ENCODE data around the gene IFITM10. TPM values are rescaled to one million over a fixed set of nuclear protein-coding genes. Genes with fewer than 3 reads are reported as not detected.
A peak's percentile ranks its signal among the peaks of the same experiment; 100 is the strongest.

IFITM10 gene
- polyA plus RNA-seq, 4 donors, result 0.11 to 0.46 (median 0.32) TPM

DNA sequence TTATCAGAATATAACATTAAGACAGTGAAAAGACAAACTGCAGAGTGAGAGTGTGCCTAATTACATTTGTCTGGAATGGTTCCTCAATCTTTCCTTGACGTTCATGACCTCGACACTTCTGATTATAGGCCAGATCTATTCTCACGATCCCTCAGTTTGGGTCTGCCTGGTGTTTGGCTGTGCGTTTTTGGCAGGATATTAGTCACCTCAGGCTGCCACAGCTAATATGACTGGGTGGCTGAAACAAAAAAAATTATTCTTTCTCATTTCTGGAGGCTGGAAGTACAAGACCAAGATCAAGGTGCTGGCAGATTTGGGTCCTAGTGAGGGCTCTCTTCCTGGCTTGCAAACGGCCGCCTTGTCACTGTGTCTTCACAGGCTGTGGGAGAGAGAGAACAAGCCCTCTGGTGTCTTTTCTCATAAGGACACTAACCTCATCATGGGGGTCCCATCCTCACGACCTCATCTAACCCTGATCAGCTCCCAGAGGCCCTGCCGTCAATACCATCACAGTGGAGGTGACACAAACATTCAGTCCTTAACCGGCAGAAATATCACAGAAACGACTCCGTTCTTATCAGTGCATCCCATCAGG lies 23.2 kb downstream of the IFITM10 start:
- no peak for DNase-seq (ENCODE audit: low read depth in 4 of 4, low spot score in 2 of 4)

DNA sequence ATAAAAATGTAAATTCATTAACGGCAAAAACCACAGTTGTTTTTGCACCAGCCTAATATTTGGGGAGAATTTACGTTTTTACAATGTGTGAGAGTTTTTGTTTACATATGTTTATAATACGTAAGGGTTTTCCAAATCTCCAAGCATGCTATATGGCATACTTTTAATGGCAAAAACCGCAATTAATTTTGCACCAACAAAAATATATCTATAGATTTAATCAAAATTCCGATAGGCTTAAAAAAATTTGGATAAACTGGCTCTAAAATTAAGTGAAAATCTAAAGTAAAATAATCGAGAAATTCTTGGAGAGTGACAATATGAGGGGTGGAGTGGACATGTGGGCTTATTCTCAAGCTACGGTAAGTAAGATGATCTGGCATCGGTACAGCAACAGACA lies 30.6 kb downstream of the IFITM10 start:
- no peak for DNase-seq (ENCODE audit: low read depth in 4 of 4, low spot score in 2 of 4)

DNA sequence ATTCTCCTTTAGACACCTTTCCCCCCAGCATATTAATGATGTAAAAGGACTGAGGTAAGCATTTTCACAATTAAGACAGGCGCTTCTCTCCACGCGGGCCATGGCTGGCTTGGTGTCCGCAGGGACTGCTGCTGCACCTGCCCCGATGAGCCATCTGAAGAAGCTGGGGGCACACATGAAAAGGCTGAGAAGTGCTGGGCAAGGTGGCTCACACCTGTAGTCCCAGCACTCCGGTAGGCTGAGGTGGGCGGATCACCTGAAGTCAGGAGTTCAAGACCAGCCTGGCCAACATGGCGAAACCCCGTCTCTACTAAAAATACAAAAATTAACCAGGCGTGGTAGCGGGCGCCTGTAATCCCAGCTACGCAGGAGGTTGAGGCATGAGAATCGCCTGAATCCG lies 32.1 kb downstream of the IFITM10 start:
- DNase-seq (ENCODE audit: low read depth in 4 of 4, low spot score in 2 of 4), result no peak

DNA sequence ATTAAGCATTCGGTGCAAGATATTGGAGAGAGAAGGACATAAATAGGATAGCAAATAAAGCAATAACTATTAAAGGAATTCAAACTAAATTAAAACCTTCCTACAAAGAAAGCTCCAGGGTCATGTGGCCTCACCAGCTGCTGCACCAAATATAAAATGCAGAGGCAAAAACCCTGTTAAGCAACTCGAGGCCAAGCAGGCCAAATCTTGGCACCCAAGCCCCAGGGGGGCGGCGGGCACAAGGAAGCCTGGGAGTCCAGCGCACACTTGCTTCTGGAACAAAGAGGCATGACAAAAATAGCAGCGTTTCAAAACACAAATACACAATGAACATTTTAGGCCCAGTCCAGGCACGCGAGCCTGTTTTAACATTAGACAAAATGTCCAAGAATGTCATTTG lies 32.6 kb downstream of the IFITM10 start:
- no peak for DNase-seq (ENCODE audit: low read depth in 4 of 4, low spot score in 2 of 4)

DNA sequence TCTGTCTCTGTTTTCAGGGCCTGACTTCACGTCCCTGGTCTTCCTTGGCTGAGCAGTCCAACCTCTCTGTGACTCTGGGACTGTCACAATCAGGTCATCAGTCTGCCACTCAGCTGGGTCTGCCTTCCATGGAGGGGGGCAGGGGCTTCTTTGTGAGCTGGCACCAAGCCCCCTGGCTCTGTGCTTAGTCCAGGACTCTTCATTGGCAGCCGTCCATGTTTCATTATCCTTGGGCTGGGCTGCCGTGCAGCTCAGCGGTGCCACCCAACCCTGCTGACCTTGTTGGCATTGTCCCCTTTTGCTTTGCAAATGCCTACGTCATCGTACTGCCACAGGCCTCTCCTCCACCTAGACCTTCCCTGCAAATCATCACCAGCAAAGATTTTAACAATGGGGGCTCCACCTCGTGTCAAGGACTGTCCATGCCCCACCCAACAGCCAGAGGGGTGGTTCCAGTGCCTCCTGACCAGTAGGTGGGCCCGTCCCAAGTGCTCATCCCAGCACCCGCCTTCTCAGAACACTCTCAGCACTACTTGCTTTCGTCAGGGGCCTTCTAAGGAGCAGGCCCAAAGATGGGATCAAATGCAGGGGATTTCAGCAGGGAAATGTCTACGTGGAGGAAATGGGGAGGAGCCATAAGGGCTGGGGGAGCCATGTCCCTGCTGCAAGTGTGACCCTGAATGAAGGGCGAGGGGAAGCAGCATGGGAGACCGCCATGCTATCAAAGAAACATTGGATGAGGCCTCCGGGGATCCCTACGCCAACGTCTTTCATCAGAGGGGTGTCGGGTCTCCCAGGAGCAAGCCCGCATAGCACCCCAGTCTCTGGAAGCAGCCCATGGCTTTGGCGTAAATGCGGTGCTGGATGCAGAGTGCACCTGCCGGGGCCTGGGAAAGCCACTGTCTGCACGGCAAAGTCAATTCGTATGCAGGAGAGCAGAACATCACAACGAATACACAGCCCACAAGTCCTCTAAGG lies 35.2 kb downstream of the IFITM10 start:
- no peak for DNase-seq (ENCODE audit: low read depth in 4 of 4, low spot score in 2 of 4)

DNA sequence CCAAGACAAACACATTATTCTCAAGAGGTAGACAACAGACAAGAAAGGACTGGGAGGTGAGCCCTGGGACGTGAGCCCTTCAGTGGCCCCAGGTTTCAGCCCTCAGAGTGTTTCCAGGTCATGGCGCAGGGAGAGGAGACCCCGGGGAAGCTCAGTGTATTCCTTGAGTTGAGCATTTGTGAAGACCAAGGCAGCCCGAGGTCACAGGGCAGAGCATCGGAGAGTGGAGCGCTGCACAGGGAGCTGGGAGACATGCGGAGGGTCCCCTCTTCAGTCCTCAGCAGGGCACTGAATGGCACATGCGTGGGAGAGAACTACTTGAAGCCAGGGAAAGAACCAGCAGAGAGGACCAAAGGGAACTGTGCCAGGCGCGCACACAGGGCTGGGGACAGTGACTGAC lies 41.7 kb downstream of the IFITM10 start:
- DNase-seq (ENCODE audit: low read depth in 4 of 4, low spot score in 2 of 4), result no peak

DNA sequence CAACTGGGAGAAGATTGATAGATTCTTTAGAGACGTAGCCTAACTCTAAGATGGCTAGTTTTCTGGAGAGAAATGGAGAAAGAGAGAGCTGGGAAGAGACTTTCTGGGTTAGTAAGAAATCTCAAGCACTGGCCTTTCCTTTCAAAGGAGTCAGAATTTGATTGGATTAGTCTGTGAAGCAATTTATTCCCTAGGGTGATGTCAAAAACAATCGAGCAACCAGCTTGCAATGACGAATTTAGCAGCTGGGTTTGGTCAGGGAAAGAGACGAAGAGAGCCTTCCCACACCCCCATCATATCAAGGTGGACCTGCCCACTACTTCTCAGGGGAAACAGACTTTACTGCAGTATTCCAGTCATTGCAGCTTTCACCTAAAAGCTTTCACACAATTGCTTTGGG lies 42.6 kb downstream of the IFITM10 start:
- no peak for DNase-seq (ENCODE audit: low read depth in 4 of 4, low spot score in 2 of 4)

DNA sequence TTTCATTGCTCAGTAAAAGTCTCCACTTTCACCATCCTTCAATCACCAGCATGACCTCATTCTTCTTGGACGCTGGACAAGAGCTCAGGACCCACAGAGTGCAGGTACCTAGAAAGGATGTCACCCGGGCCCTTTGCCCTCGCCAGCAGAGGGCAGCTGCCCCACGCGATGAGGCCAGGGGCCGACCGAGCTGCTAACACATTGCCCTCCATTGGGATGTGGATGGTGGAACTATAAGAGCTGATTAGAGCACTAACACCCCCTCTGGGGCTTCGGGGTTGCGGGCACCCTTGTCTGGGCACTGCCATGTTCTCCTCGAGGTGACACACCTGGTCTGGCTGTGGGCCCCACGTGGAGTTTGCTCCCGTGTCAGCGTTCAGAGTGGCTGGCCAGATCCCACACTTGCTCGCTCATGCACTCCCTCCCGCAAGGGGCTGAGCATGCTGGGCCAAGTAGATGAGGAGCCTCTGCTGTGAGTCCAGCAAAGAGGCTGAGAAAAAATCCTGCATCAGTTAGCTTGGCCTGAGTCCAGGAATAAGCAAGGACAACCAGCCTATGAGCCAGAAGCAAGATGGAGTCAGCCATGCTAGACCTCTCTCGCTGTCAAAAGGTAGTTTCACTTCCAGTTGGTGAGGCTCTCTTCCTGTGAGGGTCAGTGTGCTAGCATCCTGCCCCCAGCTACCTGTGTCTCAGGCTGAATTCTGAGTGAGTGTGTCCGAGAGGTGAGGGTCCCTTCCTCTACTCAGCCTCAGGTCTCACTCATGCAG lies 43.6 kb downstream of the IFITM10 start:
- no peak for DNase-seq (ENCODE audit: low read depth in 4 of 4, low spot score in 2 of 4)

DNA sequence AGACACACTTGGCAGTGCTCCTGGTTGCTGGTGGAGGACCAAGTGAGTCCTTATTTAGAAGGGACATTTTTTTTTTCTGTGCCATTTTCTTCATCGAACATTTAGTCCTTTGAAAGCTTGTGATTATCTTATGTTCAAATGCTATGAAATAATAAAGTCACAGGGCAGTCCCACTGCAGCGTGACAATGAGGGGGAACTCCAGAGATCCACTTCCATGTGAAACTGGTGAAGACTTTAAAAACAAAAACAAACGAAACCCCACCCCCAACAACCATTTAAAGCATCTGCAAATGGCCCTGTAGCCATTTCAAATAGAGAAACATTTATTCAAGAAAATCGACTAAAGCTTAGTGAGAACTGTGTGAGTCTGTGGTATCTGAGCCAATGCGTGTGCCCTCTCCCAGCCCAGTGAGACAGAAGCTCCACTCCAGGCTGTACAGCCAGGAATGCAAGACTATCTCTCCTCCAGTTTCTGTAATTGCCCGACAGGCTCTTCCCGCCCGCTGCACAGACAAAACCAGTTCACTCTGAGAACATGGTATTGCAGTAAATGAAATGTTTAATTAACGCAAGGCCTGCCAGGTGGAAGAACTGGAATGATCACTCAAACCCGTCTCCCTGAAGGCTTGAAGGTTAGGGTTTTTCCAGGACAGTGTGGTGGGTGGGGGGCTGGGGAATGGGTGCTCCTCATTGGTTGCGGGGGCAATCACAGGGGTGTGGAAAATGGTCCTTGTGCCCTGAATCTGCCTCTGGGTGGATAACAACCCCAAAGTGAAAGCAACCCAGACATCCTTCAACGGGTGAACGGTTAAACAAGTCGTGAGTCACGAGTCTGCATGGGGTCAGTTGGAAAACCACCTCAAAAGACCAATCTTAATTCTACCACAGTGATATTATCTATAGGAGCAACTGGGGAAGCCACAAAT lies 45.0 kb downstream of the IFITM10 start:
- no peak for DNase-seq (ENCODE audit: low read depth in 4 of 4, low spot score in 2 of 4)

DNA sequence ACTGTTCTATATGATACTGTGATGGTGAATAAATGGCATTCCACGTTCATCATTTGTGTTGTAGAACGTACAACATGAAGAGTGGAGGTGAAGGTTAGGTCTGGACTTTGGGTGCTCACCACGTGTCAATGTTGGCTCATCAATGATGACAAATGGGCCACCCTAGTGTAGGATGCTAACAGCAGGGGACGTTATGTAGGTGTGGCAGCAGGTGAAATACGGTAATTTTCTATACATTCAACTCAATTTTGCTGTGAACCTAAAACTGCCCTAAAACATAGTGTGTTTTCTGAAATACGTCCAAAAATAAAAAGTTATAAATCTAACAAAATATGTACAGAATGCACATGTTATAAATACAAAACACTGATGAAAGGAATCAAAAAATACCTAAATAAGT lies 47.2 kb downstream of the IFITM10 start:
- DNase-seq (ENCODE audit: low read depth in 4 of 4, low spot score in 2 of 4), result no peak

DNA sequence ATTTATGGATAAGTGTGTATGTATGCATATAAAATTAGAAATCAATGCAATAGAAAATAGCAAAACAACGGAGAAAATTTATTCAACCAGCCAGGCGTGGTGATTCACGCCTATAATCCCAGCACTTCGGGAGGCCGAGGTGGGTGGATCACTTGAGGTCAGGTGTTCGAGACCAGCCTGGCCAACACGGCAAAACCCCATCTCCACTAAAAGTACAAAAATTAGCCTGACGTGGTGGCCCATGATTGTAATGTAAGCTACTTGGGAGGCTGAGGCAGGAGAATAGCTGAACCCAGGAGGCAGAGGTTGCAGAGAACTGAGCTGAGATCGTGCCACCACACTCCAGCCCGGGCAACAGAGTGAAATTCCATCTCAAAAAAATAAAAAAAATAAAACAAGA lies 47.9 kb downstream of the IFITM10 start:
- DNase-seq (ENCODE audit: low read depth in 4 of 4, low spot score in 2 of 4), result no peak

DNA sequence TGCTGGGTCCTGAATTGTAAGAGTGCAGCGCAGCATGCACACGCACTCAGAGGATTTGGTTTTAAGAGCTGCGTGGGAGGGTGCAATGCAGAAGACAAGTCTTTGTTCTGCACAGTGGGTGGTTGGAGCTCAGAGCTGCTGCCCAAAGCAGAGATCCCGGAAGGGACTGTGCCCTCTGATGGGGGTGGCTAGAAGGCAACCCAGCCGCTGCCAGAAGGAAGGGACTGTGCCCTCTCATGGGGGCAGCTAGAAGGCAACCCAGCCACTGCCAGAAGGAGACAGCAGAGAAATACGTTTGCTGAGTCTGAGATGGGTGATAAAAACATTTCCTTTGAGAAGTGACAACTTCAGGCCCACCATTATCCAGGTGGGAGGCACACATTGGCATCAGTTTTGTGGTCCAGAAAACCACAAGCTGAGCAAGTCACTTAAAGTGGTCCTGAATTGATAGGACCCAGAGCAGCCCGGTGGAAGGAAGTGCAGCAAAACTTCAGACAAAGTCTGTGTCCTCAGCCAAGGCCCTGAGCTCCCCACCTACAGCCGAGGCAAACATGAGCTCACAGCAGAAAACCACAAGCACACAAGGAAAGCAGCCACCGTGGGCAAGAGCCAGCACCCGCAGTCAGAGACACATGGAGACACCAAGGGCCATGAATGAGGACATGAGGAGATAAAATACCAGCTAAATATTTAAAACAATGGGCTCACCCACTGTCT lies 49.1 kb downstream of the IFITM10 start:
- no peak for DNase-seq (ENCODE audit: low read depth in 4 of 4, low spot score in 2 of 4)

DNA sequence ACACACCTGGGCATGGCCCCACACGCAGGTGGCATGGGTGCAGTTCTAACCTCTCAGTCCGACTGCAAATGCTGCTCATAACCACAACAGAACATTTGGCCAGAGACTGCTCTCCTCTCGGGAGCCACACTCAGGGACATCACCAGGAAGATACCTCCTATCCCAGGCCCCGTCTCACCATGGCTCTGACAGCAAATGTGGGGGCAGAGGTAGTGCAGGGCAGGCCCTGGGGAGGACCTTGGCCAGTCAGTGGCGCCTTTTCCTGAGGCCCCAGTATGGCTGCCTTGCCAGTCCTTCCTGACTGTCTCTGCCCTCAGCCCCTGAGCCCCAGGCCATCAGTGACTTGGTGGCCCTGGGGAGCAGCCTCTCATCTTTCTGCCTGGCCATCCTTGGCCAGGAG lies 50.6 kb downstream of the IFITM10 start:
- DNase-seq (ENCODE audit: low read depth in 4 of 4, low spot score in 2 of 4), result no peak

DNA sequence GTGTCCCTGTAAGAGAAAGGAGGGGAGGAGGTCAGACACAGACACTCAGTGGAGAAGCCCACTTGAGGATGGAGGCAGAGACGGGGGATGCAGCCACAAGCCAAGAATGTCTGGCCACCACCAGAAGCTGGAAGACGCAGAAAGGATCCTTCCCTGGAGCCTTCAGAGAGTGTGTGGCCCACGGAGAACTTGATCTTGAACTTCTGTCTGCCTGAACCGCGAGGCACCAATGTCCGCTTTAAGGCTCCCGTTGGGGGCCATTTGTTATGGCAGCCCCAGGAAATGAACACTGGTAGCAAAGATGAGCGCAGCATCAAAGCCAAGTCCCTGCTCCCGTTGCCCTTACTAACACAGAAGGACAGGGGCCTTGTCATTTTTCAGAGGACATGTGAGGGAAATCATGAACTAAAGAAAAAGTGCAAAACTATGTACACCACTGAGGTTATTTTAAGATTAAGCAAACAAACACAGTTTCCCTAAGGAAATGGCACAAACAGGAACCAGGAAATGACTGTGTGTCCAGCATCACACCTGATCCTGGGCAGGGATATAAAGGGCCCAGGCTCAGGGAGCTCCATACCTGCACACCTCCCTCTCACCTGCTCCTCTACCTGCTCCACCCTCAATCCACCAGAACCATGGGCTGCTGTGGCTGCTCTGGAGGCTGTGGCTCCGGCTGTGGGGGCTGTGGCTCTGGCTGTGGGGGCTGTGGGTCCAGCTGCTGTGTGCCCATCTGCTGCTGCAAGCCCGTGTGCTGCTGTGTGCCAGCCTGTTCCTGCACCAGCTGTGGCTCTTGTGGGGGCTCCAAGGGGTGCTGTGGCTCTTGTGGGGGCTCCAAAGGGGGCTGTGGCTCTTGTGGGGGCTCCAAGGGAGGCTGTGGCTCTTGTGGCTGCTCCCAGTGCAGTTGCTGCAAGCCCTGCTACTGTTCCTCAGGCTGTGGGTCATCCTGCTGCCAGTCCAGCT lies 53.5 kb downstream of the IFITM10 start, which contains the start of gene KRTAP5-6:
KRTAP5-6 (plus strand) TSS at position 588 of the 963 bp plus-strand sequence; CDS start at position 639, 51 bp downstream.
- DNase-seq (ENCODE audit: low read depth in 4 of 4, low spot score in 2 of 4), result no peak

DNA sequence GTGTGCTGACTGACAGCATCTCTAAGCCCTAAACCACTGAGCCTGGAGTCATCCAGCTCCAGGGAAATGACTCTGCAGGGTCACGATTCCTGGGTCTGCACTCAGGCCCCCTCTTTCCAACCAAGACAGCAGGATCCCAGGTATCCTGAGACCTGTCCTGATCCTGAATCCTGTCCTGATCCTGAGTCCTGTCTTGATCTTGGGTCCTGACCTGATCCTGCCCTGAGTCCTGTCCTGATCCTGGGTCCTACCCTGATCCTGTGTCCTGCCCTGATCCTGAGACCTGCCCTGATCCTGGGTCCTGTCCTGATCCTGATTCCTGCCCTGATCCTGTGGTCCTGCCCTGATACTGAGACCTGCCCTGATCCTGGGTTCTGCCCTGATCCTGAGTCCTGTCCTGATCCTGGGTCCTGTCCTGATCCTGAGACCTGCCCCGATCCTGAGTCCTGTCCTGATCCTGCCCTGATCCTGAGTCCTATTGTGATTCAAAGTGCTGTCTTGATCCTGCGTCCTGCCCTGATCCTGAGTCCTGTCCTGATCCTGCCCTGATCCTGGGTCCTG lies 54.8 kb downstream of the IFITM10 start:
- DNase-seq (ENCODE audit: low read depth in 4 of 4, low spot score in 2 of 4), result no peak

DNA sequence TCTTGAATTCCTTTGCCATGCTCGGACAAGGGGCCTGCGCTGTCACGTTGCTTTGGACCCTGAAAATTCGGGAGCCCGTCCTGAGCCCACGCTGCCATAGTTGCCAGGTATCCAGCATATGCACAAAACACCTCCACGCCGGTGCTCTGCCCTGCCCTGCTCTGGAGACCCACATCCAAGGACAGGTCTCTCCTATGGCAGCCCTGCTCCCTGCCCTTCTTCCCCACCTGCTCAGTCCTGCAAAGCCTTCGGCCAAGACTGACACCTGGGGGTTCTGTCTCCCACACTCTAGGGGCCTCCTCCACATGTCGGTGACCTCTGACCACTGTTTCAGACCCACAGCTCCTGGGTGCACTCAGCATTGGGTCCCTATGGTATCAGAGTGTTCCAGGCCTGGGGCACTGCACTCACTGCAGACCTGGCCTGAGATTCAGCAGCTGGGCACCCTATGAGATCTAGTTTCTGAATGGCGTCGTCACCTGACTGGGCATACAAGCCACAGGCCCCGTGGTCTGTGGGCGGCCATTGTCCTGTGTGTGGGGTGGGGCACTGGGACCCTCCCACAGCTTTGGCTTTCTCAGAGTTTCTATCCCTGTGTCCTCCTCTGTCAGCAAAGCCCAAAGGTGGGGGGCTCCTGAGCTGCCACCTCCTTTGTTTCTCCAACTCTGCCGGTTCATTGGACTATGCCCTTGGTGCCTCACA lies 55.4 kb downstream of the IFITM10 start:
- no peak for DNase-seq (ENCODE audit: low read depth in 4 of 4, low spot score in 2 of 4)

DNA sequence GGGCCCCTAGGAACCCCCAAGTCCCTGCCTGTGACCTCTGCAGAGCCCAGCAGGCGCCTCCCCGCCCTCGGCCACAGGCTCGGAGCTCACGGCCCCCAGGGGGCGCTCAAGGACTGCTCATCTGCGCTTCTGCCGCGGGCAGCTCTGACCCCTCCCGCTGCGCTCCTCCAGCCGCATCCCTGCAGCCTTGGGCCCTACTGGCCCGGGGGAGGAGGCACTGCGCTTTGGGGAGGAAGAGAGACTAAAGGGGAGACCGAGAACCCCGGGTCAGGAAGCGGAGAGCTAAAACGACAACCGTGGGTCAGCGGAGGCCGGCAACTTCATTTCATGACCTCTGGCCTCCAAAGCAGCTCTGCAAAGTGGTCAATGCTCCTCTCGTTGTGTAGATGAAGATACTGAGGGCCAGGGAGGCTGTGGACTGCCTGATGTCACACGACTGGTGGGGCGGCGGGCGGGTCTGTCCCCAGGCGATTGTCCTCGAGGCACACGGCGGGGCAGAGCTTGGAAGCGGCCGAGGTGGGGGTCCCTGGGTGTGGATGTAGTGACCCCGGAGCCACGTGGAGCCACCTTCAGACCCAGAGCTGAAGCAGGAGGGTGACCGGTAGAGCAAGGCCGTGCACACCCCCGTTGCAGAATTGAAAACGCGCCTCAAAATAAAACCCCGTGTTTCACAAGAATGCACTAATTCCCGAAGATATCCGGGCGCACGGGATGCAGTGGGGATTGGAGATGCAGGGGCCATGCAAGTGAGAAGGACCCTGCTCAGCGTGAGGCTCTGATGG lies 56.1 kb downstream of the IFITM10 start:
- peak in 3 of 4 donors; percentile 65 to 77 (median 77) for DNase-seq (ENCODE audit: low read depth in 4 of 4, low spot score in 2 of 4)
